Prostate gland (tissue), 2 donors: Measurements from ENCODE around the gene EXOC8. TPM values are rescaled to one million over a fixed set of nuclear protein-coding genes. Genes with fewer than 3 reads are reported as not detected.

Source experiments
- DNase-seq: peaks from one replicate; pipeline ENCODE4 v3.0.0-alpha.2; 2019; ENCODE audit warnings: low spot score
- H3K27ac ChIP-seq, 2 donors: fragments of 200-600 bp; sonication (generic); 2 replicates each; pipeline ENCODE4 v1.5.1; 2017 to 2019
- H3K27me3 ChIP-seq: fragments of 200-600 bp; sonication (generic); replicated peaks from 2 replicates; pipeline ENCODE4 v1.5.1; 2019; ENCODE audit not compliant: insufficient read depth
- H3K36me3 ChIP-seq, 2 donors: fragments of 200-600 bp; sonication (generic); 1 replicate in 1 of 2; 2 replicates in 1 of 2; pipeline versions ENCODE4 v1.5.1 to v1.8.1; 2017 to 2019
- H3K4me1 ChIP-seq: fragments of 200-600 bp; sonication (generic); replicated peaks from 2 replicates; pipeline ENCODE4 v1.5.1; 2019
- H3K4me3 ChIP-seq, 2 donors: fragments of 200-600 bp; sonication (generic); 2 replicates each; pipeline ENCODE4 v1.5.1; 2017 to 2019
- H3K9me3 ChIP-seq: fragments of 200-600 bp; sonication (generic); 2 replicates; pipeline ENCODE4 v1.5.1; 2017
- POLR2A ChIP-seq: fragments of 450-650 bp; IDR thresholded peaks from one replicate; pipeline ENCODE4 v1.6.1; 2016; ENCODE audit warnings: antibody characterized with exemption, mild to moderate bottlenecking
- POLR2AphosphoS5 ChIP-seq: sonication (generic); formaldehyde crosslinking; IDR thresholded peaks from one replicate; pipeline ENCODE4 v1.6.1; 2017; ENCODE audit warnings: antibody characterized with exemption
- WGBS: methylation state at CpG from one replicate; pipeline ENCODE4 v1.1.5; 2018; 5-methylcytosine and 5-hydroxymethylcytosine counted together
- intact Hi-C: fragments of 100-400 bp; cut with DNase I; formaldehyde crosslinking; loops from one replicate; pipeline ENCODE4 v1.14.2; 2022
- total RNA-seq, 2 donors: library from RNA; depleted of rRNA; stranded (reverse); fragments of >200 nt; gene quantifications; one replicate each; pipeline ENCODE4 v1.1.0, GENCODE V29; 2016
- TF ChIP-seq, protein P1 (sequence below), 4 experiments: fragments of 200-600 bp in 2 of 4; fragments of 450-650 bp in 2 of 4; sonication (generic) in 2 of 4; IDR thresholded peaks; 1 replicate in 3 of 4; 2 replicates in 1 of 4; pipeline ENCODE4 v1.5.1; 2016 to 2019; ENCODE audit warnings: antibody characterized with exemption in 4 of 4, mild to moderate bottlenecking in 2 of 4, moderate library complexity in 2 of 4

The EXOC8 gene
- total RNA-seq, 2 donors from 2014 or later: 11.9 to 14.8 TPM

GRCh38 chr1:231295938-231296337 lies 41.7 kb downstream of the EXOC8 start:
- TF ChIP-seq POLR2A (no peak), POLR2AphosphoS5 (no peak)
- TF ChIP-seq, protein P1, sequence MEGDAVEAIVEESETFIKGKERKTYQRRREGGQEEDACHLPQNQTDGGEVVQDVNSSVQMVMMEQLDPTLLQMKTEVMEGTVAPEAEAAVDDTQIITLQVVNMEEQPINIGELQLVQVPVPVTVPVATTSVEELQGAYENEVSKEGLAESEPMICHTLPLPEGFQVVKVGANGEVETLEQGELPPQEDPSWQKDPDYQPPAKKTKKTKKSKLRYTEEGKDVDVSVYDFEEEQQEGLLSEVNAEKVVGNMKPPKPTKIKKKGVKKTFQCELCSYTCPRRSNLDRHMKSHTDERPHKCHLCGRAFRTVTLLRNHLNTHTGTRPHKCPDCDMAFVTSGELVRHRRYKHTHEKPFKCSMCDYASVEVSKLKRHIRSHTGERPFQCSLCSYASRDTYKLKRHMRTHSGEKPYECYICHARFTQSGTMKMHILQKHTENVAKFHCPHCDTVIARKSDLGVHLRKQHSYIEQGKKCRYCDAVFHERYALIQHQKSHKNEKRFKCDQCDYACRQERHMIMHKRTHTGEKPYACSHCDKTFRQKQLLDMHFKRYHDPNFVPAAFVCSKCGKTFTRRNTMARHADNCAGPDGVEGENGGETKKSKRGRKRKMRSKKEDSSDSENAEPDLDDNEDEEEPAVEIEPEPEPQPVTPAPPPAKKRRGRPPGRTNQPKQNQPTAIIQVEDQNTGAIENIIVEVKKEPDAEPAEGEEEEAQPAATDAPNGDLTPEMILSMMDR (IDR thresholded peaks at IDR 0.05): no peak
- intact Hi-C loops: no loop called here
- H3K36me3 ChIP-seq: no peaks in the 10 kb centered on the region
- no peak for DNase-seq
- no peak overlapping the region for H3K4me3 ChIP-seq
- H3K4me1 ChIP-seq: no peaks in the 10 kb centered on the region
- H3K27me3 ChIP-seq: no peaks in the 10 kb centered on the region
- no peaks in the 10 kb centered on the region for H3K9me3 ChIP-seq
- no peak overlapping the region for H3K27ac ChIP-seq
- 95% methylated on average over 4 of the region's 4 CpGs for WGBS

GRCh38 chr1:231286603-231287002 lies 51.0 kb downstream of the EXOC8 start:
- TF ChIP-seq, protein P1 (IDR thresholded peaks at IDR 0.05): no peak
- no peak for TF ChIP-seq POLR2AphosphoS5
- TF ChIP-seq POLR2A: no peak
- Histone ChIP-seq H3K27me3 (no peaks in the 10 kb centered on the region), H3K9me3 (no peaks in the 10 kb centered on the region), H3K36me3 (no peaks in the 10 kb centered on the region), H3K27ac (no peak overlapping the region), H3K4me3 (no peak overlapping the region), H3K4me1 (no peaks in the 10 kb centered on the region)
- DNase-seq: no peak
- intact Hi-C loops: no loop called here
- WGBS: 97% methylated on average over 6 of the region's 6 CpGs

DNA sequence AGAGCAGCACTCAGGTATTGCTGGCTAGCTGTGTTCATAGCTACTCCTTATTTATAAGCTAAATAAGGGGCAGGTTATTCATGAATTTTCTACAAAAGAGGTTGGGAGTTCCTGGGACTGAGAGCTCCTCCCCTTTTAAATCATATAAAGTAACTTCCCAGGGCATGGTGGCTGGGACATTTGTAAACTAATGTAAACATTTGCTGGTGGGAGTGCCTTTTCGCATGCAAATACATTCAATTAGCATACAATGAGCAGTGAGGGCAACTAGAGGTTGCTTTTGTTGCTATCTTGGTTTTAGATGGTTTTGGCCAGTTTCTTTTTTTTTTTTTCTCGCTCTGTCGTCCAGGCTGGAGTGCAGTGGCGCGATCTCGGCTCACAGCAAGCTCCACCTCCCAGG lies 53.2 kb downstream of the EXOC8 start:
- intact Hi-C loops: no loop called here
- WGBS: 93% methylated on average over 6 of the region's 6 CpGs
- Histone ChIP-seq H3K27me3 (no peaks in the 10 kb centered on the region), H3K36me3 (no peaks in the 10 kb centered on the region), H3K9me3 (no peaks in the 10 kb centered on the region), H3K4me1 (no peaks in the 10 kb centered on the region), H3K27ac (no peak overlapping the region), H3K4me3 (no peak overlapping the region)
- DNase-seq: no peak
- TF ChIP-seq POLR2A (no peak), POLR2AphosphoS5 (no peak)
- TF ChIP-seq, protein P1 (IDR thresholded peaks at IDR 0.05): no peak

Other genes with a start within 250 kb of the EXOC8 start
- under 1 TPM in 1 of 2 donors, not detected in 1; 0.28 TPM for gene TRIM67, start 175.8 kb downstream of the EXOC8 start, total RNA-seq
- gene GNPAT, start 96.6 kb downstream of the EXOC8 start, total RNA-seq: 10 to 100 TPM; 40.6 to 45.2 TPM
- gene SPRTN, start 441 bp upstream of the EXOC8 start, total RNA-seq: 10 to 100 TPM; 10.8 to 23.4 TPM
- gene EGLN1, start 84.4 kb upstream of the EXOC8 start, total RNA-seq: 10 to 100 TPM; 32.2 to 61.5 TPM
- gene TSNAX, start 190.8 kb upstream of the EXOC8 start, total RNA-seq: 10 to 100 TPM; 23.5 to 41.2 TPM